ENCODE data around the gene TXNDC2. TPM values are rescaled to one million over a fixed set of nuclear protein-coding genes. Genes with fewer than 3 reads are reported as not detected.

Gene TXNDC2
- total RNA-seq, 1 experiment from 2014 or later, result 0.28 TPM

- peaks cover 4 to 5% of the 10 kb centered on the region in 2 experiments; a peak in 4 of 5 replicates for H3K9me3 Mint-ChIP-seq
Measured at GRCh38 chr18:9850309-9850708, 35.5 kb upstream of the TXNDC2 start.

More at GRCh38 chr18:9850309-9850708, 35.5 kb upstream of the TXNDC2 start:
- no CpG with 5 or more reads among the region's 3 CpGs for WGBS (ENCODE audit: extremely low coverage, insufficient read length, low lambda C conversion rate)
- Histone ChIP-seq H4K91ac (ENCODE audit: insufficient read length, low read depth, low read length) (no peak overlapping the region), H3K9me3 (ENCODE audit: control insufficient read depth, low read depth, low read length) (no peaks in the 10 kb centered on the region), H2BK5ac (ENCODE audit: insufficient read length, low read length) (no peak overlapping the region), H2BK120ac (ENCODE audit: low read depth, low read length, poor library complexity, severe bottlenecking) (no peak overlapping the region), H3K23ac (ENCODE audit: insufficient read length, low read depth, low read length) (no peak overlapping the region), H3K79me1 (ENCODE audit: insufficient read depth, low read depth, low read length, poor library complexity, severe bottlenecking) (no peaks in the 10 kb centered on the region), H3K4ac (ENCODE audit: low read depth, low read length) (no peak overlapping the region), H3K4me2 (ENCODE audit: insufficient read depth, insufficient read length, low read length) (no peak overlapping the region), H4K8ac (replicated peaks; ENCODE audit: insufficient read length, low read depth, low read length) (no peak overlapping the region), H3K27ac (ENCODE audit: insufficient read length, low read depth, low read length) (no peak overlapping the region), H4K20me1 (ENCODE audit: control insufficient read depth, insufficient read depth, insufficient read length) (no peaks in the 10 kb centered on the region), H3K79me2 (ENCODE audit: insufficient read depth, low read length) (no peaks in the 10 kb centered on the region), H3K56ac (ENCODE audit: insufficient read length, low read depth, low read length) (no peak overlapping the region), H3T11ph (ENCODE audit: low read length) (no peak overlapping the region), H2AFZ (ENCODE audit: low read length) (no peak overlapping the region), H4K5ac (ENCODE audit: insufficient read length, low read depth, low read length) (no peak overlapping the region), H3K14ac (ENCODE audit: insufficient read depth, low read length) (no peak overlapping the region), H3K18ac (ENCODE audit: insufficient read length, low read depth, low read length) (no peak overlapping the region), H2BK12ac (ENCODE audit: insufficient read length, low read depth, low read length) (no peak overlapping the region), H2BK15ac (ENCODE audit: low read depth, low read length) (no peak overlapping the region), H2BK20ac (ENCODE audit: low read depth, low read length, poor library complexity, severe bottlenecking) (no peak overlapping the region), H3K4me1 (ENCODE audit: insufficient read depth, low read length) (no peaks in the 10 kb centered on the region), H3K27me3 (ENCODE audit: insufficient read depth, low read length) (no peaks in the 10 kb centered on the region), H3K9ac (ENCODE audit: extremely low read depth, insufficient read length, low read length) (no peak overlapping the region), H3K23me2 (ENCODE audit: insufficient read length, low read depth, low read length, poor library complexity, severe bottlenecking) (no peaks in the 10 kb centered on the region), H2AK5ac (ENCODE audit: insufficient read length, low read length) (no peak overlapping the region)
- Mint-ChIP-seq H3K4me1 (peaks cover 8 to 12% of the 10 kb centered on the region in 2 experiments), H3K4me3 (no peak overlapping the region), H3K27me3 (ENCODE audit: low read depth) (no peaks in the 10 kb centered on the region), H3K27ac (no peak overlapping the region), H3K36me3 (ENCODE audit: insufficient read depth in 1 of 3, low read depth in 3 of 3) (peaks cover 2 to 6% (median 4%) of the 10 kb centered on the region in 3 experiments; a peak in 4 of 7 replicates)
- TF ChIP-seq CTCF (conservative IDR thresholded peaks at IDR 0.05), result no peak
- no peak for DNase-seq

Data from H9 (cell line).